ENCODE results near the gene COL23A1. TPM values are rescaled to one million over a fixed set of nuclear protein-coding genes. Genes with fewer than 3 reads are reported as not detected.

Gene COL23A1
- total RNA-seq, 1 experiment from 2014 or later = not detected

DNA sequence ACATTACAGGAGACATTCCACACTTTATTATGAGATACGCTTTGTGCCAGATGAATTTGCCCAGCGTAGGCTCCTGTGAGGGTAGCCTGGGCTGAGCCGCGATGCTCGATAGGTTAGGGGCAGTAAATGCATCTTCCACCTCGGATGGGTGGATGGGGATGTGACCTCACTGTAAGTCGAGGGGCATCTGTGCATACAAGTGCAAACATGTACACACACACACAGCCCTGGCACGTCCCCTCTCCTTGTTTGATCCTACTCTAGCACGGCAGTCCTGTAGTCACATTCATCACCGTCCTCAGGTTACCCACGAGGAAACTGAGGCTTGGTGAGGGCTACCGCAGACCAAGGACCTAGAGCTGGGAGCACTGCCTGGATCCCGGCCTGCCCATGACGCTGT, 166.8 kb downstream of the COL23A1 start:
- no peaks in the 10 kb centered on the region for H3K9me2 ChIP-seq (replicated peaks; ENCODE audit: low read length)
- no peak overlapping the region for H3K4me3 ChIP-seq (ENCODE audit: low read length)
- H2AFZ ChIP-seq (ENCODE audit: low read length) = no peak overlapping the region
- no peaks in the 10 kb centered on the region for H3K4me1 ChIP-seq (ENCODE audit: insufficient read depth, low read length)
- no peaks in the 10 kb centered on the region for H3K79me2 ChIP-seq (ENCODE audit: low read length)
- no peaks in the 10 kb centered on the region for H3K9me3 ChIP-seq (ENCODE audit: low read length)
- H4K20me1 ChIP-seq (ENCODE audit: low read length) = no peaks in the 10 kb centered on the region
- DNase-seq (no peak), ATAC-seq (no peak)
- TF ChIP-seq EZH2phosphoT487 (IDR thresholded peaks at IDR 0.05; ENCODE audit: borderline replicate concordance, low read length) = no peak
- TF ChIP-seq, protein P1, sequence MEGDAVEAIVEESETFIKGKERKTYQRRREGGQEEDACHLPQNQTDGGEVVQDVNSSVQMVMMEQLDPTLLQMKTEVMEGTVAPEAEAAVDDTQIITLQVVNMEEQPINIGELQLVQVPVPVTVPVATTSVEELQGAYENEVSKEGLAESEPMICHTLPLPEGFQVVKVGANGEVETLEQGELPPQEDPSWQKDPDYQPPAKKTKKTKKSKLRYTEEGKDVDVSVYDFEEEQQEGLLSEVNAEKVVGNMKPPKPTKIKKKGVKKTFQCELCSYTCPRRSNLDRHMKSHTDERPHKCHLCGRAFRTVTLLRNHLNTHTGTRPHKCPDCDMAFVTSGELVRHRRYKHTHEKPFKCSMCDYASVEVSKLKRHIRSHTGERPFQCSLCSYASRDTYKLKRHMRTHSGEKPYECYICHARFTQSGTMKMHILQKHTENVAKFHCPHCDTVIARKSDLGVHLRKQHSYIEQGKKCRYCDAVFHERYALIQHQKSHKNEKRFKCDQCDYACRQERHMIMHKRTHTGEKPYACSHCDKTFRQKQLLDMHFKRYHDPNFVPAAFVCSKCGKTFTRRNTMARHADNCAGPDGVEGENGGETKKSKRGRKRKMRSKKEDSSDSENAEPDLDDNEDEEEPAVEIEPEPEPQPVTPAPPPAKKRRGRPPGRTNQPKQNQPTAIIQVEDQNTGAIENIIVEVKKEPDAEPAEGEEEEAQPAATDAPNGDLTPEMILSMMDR (conservative IDR thresholded peaks at IDR 0.05; ENCODE audit: low read depth, low read length) = no peak
- TF ChIP-seq EZH2 (IDR thresholded peaks at IDR 0.05; ENCODE audit: low read length, unreplicated experiment) = no peak
- CTCF ChIA-PET = no interaction called here
- POLR2A ChIA-PET (ENCODE audit: unreplicated experiment) = no interaction called here
- no peak overlapping the region for H3K27ac ChIP-seq (ENCODE audit: low read length)
- BruUV-seq (replicated peaks) = no TSS peak
- H3K36me3 ChIP-seq (ENCODE audit: low read depth, low read length) = no peaks in the 10 kb centered on the region
- H3K4me2 ChIP-seq (ENCODE audit: low read length) = no peak overlapping the region
- peaks cover 20% of the 10 kb centered on the region; the same call in 1 of the 2 replicates for H3K27me3 ChIP-seq (ENCODE audit: low read length)
- no peaks in the 10 kb centered on the region for H3F3A ChIP-seq (ENCODE audit: low read length, unreplicated experiment)
- intact Hi-C loops (cut with micrococcal nuclease) = no loop called here
- H3K9ac ChIP-seq (ENCODE audit: low read length) = no peak overlapping the region

DNA sequence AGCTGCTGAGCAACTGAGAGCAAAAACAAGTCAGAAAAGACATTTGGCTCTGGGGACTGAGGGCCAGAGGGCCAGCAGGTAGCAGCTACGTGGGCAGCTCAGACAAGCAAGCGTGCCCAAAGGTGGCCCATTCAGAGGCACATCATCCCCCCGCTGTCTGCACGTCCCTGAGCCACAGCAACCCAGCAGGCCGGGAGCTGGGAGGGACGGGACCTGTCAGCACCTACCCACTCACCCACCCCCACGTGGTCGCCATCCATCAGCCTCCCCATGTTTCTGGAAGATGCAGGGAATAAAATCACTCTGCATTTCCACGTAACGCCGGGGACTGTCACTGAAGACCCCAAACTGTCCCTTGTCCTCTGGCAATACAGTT, 167.8 kb downstream of the COL23A1 start:
- Histone ChIP-seq H4K20me1 (ENCODE audit: low read length) (no peaks in the 10 kb centered on the region), H3F3A (ENCODE audit: low read length, unreplicated experiment) (no peaks in the 10 kb centered on the region), H3K27me3 (ENCODE audit: low read length) (peaks cover 20% of the 10 kb centered on the region; the same call in 1 of the 2 replicates), H3K4me3 (ENCODE audit: low read length) (no peak overlapping the region), H3K9me2 (replicated peaks; ENCODE audit: low read length) (no peaks in the 10 kb centered on the region), H3K4me1 (ENCODE audit: insufficient read depth, low read length) (0 out of 2 replicates have a peak, but pooled peaks cover under 1% of the 10 kb centered on the region), H3K9me3 (ENCODE audit: low read length) (no peaks in the 10 kb centered on the region), H3K36me3 (ENCODE audit: low read depth, low read length) (no peaks in the 10 kb centered on the region), H2AFZ (ENCODE audit: low read length) (no peak overlapping the region), H3K9ac (ENCODE audit: low read length) (no peak overlapping the region), H3K4me2 (ENCODE audit: low read length) (no peak overlapping the region), H3K27ac (ENCODE audit: low read length) (no peak overlapping the region), H3K79me2 (ENCODE audit: low read length) (no peaks in the 10 kb centered on the region)
- intact Hi-C loops (cut with micrococcal nuclease) = no loop called here
- no TSS peak for BruUV-seq (replicated peaks)
- ChIA-PET POLR2A (ENCODE audit: unreplicated experiment) (no interaction called here), CTCF (no interaction called here)
- no peak for TF ChIP-seq EZH2 (IDR thresholded peaks at IDR 0.05; ENCODE audit: low read length, unreplicated experiment)
- no peak for TF ChIP-seq EZH2phosphoT487 (IDR thresholded peaks at IDR 0.05; ENCODE audit: borderline replicate concordance, low read length)
- ATAC-seq (no peak), DNase-seq (no peak)

DNA sequence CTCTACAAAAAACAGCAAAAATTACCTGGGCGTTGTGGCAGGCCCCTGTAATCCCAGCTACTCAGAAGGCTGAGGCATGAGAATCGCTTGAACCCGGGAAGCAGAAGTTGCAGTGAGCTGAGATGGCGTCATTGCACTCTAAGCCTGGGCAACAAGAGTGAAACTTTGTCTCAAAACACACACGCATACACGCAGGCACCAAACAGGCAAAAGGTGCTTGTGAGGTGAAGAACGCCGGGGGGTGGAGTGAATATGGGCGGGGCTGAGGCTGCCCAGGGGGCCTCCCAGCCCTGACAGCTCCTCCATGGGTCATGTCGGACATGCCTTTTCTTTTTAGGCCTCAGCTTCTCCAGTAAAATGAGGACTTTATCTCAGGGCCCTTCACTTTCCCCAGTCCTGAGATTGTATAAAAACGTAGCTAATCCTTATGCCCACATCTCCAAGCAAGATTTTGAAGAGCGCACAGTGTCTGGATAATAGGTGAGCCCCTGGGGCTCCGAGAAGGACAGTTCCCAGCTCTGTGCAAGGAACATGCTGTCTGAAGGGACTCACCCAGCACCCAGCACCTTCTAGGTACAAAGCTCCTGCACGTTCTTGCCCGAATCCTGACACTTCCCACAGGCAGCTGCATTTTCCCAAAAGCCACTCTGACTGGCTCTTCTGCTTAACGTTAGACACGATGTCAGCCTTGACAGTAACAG, 168.3 kb downstream of the COL23A1 start:
- ChIA-PET POLR2A (ENCODE audit: unreplicated experiment) (no interaction called here), CTCF (no interaction called here)

More for the DNA sequence above, 168.3 kb downstream of the COL23A1 start:
- H3K4me3 ChIP-seq (ENCODE audit: low read length) = no peak overlapping the region
- H3K27me3 ChIP-seq (ENCODE audit: low read length) = peaks cover 20% of the 10 kb centered on the region; the same call in 1 of the 2 replicates
- H3F3A ChIP-seq (ENCODE audit: low read length, unreplicated experiment) = no peaks in the 10 kb centered on the region
- no peak overlapping the region for H3K27ac ChIP-seq (ENCODE audit: low read length)
- no TSS peak for BruUV-seq (replicated peaks)
- no peak overlapping the region for H3K4me2 ChIP-seq (ENCODE audit: low read length)
- no peak for DNase-seq
- intact Hi-C loops (cut with micrococcal nuclease) = no loop called here
- H3K36me3 ChIP-seq (ENCODE audit: low read depth, low read length) = no peaks in the 10 kb centered on the region
- H3K9me2 ChIP-seq (replicated peaks; ENCODE audit: low read length) = no peaks in the 10 kb centered on the region
- TF ChIP-seq, protein P1 (conservative IDR thresholded peaks at IDR 0.05; ENCODE audit: low read depth, low read length) = no peak
- TF ChIP-seq EZH2 (IDR thresholded peaks at IDR 0.05; ENCODE audit: low read length, unreplicated experiment) (no peak), EZH2phosphoT487 (IDR thresholded peaks at IDR 0.05; ENCODE audit: borderline replicate concordance, low read length) (no peak)
- no peaks in the 10 kb centered on the region for H3K9me3 ChIP-seq (ENCODE audit: low read length)
- no peaks in the 10 kb centered on the region for H4K20me1 ChIP-seq (ENCODE audit: low read length)
- no peak for ATAC-seq
- H3K4me1 ChIP-seq (ENCODE audit: insufficient read depth, low read length) = peaks cover 4% of the 10 kb centered on the region; the same call in 1 of the 2 replicates
- H3K79me2 ChIP-seq (ENCODE audit: low read length) = no peaks in the 10 kb centered on the region
- H3K9ac ChIP-seq (ENCODE audit: low read length) = no peak overlapping the region
- H2AFZ ChIP-seq (ENCODE audit: low read length) = no peak overlapping the region

Data from PC-3 (cell line).